DOHH2 (cell line): ENCODE measurements around the gene SYNDIG1.

Source experiments
- H3F3A ChIP-seq: fragments of 200-600 bp; sonication (generic), shearing (Covaris generic); 2 replicates; pipeline ENCODE4 v1.6.0; 2016; ENCODE audit warnings: antibody characterized with exemption, mild to moderate bottlenecking; ENCODE audit not compliant: control insufficient read depth, insufficient read depth
- H3K27ac ChIP-seq: fragments of 200-600 bp; sonication (generic); 2 replicates; pipeline ENCODE4 v1.5.1; 2014; ENCODE audit warnings: low read depth, mild to moderate bottlenecking, low read length, moderate library complexity
- H3K27me3 ChIP-seq: fragments of 200-600 bp; sonication (generic); 2 replicates; pipeline ENCODE4 v1.6.1; 2014; ENCODE audit warnings: mild to moderate bottlenecking, low read length, mixed read lengths; ENCODE audit not compliant: control insufficient read depth
- H3K36me3 ChIP-seq: fragments of 200-600 bp; sonication (generic); 2 replicates; pipeline ENCODE4 v1.6.1; 2014; ENCODE audit warnings: mild to moderate bottlenecking, low read length, moderate library complexity, mixed read lengths; ENCODE audit not compliant: control insufficient read depth
- H3K4me1 ChIP-seq: fragments of 200-600 bp; sonication (generic); 2 replicates; pipeline ENCODE4 v1.6.1; 2014; ENCODE audit warnings: mild to moderate bottlenecking, low read length, mixed read lengths; ENCODE audit not compliant: control insufficient read depth
- H3K4me2 ChIP-seq: fragments of 200-600 bp; sonication (generic); 2 replicates; pipeline ENCODE4 v1.6.0; 2014; ENCODE audit warnings: mild to moderate bottlenecking, low read length, moderate library complexity
- H3K4me3 ChIP-seq: fragments of 200-600 bp; sonication (generic); 2 replicates; pipeline ENCODE4 v1.5.1; 2014; ENCODE audit warnings: mild to moderate bottlenecking, low read length, mixed read lengths
- H3K79me2 ChIP-seq: fragments of 200-600 bp; sonication (generic); 2 replicates; pipeline ENCODE4 v1.6.1; 2014; ENCODE audit warnings: mild to moderate bottlenecking, low read length, mixed read lengths; ENCODE audit not compliant: control insufficient read depth
- H3K9me2 ChIP-seq: fragments of 200-600 bp; sonication (generic); replicated peaks from 2 replicates; pipeline ENCODE4 v1.6.1; 2014; ENCODE audit warnings: mild to moderate bottlenecking, low read length, mixed read lengths; ENCODE audit not compliant: control insufficient read depth
- H3K9me3 ChIP-seq: fragments of 200-600 bp; sonication (generic); 2 replicates; pipeline ENCODE4 v1.6.1; 2014; ENCODE audit warnings: antibody characterized with exemption, low read length, mixed read lengths; ENCODE audit not compliant: control insufficient read depth, insufficient read depth
- H4K20me1 ChIP-seq: fragments of 200-600 bp; sonication (generic); 2 replicates; pipeline ENCODE4 v1.6.0; 2014; ENCODE audit warnings: low read depth, mild to moderate bottlenecking, antibody characterized with exemption, low read length, moderate library complexity; ENCODE audit not compliant: control insufficient read depth, insufficient read depth
- EZH2phosphoT487 ChIP-seq: fragments of 200-600 bp; sonication (generic); IDR thresholded peaks from 2 replicates; pipeline ENCODE4 v1.6.1; 2017; ENCODE audit warnings: borderline replicate concordance, mild to moderate bottlenecking, antibody characterized with exemption, low read length, moderate library complexity, mixed read lengths
- TF ChIP-seq, protein P1 (sequence below): fragments of 200-600 bp; sonication (generic); IDR thresholded peaks from one replicate; pipeline ENCODE4 v1.5.1; 2014; ENCODE audit warnings: antibody characterized with exemption, mild to moderate bottlenecking, low read depth, low read length; ENCODE audit not compliant: poor library complexity, severe bottlenecking

The SYNDIG1 gene

DNA sequence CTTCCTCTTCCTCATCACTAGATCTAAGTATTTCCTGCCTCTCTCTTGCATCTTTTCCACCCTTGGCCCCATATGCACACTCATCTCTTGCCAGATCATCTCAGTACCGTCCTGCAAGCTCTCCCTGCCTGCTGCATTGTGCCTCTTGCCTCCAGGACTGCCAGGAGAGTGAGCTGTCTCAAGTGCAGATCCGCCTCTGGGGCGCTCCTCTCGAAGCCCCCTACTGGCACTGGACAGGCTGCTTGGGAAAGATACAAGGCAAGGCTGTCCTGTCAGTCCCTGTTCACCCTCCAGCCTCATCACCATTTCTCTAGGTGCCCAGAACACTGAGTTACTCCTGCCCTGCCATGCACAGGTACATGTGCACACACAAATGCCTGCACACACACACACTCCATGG lies 10.2 kb downstream of the SYNDIG1 start:
- Histone ChIP-seq H3K4me1 (no peaks in the 10 kb centered on the region), H3K4me3 (no peak overlapping the region), H3K27me3 (no peaks in the 10 kb centered on the region), H4K20me1 (no peaks in the 10 kb centered on the region), H3K4me2 (no peak overlapping the region), H3F3A (no peaks in the 10 kb centered on the region), H3K27ac (no peak overlapping the region), H3K36me3 (no peaks in the 10 kb centered on the region), H3K79me2 (no peaks in the 10 kb centered on the region), H3K9me3 (no peaks in the 10 kb centered on the region), H3K9me2 (no peaks in the 10 kb centered on the region)
- TF ChIP-seq, protein P1, sequence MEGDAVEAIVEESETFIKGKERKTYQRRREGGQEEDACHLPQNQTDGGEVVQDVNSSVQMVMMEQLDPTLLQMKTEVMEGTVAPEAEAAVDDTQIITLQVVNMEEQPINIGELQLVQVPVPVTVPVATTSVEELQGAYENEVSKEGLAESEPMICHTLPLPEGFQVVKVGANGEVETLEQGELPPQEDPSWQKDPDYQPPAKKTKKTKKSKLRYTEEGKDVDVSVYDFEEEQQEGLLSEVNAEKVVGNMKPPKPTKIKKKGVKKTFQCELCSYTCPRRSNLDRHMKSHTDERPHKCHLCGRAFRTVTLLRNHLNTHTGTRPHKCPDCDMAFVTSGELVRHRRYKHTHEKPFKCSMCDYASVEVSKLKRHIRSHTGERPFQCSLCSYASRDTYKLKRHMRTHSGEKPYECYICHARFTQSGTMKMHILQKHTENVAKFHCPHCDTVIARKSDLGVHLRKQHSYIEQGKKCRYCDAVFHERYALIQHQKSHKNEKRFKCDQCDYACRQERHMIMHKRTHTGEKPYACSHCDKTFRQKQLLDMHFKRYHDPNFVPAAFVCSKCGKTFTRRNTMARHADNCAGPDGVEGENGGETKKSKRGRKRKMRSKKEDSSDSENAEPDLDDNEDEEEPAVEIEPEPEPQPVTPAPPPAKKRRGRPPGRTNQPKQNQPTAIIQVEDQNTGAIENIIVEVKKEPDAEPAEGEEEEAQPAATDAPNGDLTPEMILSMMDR, result no peak
- TF ChIP-seq EZH2phosphoT487, result no peak

DNA sequence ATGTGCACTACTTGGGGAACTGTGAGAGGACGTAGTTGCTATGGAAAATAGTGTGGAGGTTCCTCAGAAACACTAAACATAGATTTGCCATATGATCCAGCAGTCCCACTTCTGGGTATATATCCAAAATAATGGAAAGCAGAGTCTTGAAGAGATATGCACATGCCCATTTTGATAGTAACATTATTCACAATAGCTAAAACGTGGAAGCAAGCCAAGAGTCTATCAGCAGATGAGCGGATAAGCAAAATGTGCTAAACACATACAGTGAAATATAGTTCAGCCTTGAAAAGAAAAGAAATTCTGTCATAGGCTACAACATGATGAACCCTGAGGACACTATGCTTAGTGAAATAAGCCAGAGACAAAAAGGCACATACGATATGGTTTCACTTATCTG lies 11.1 kb downstream of the SYNDIG1 start:
- no peaks in the 10 kb centered on the region for H3F3A ChIP-seq
- H3K27ac ChIP-seq, result no peak overlapping the region
- H4K20me1 ChIP-seq, result no peaks in the 10 kb centered on the region
- H3K4me3 ChIP-seq, result no peak overlapping the region
- H3K9me3 ChIP-seq, result no peaks in the 10 kb centered on the region
- no peaks in the 10 kb centered on the region for H3K27me3 ChIP-seq
- no peak overlapping the region for H3K4me2 ChIP-seq
- TF ChIP-seq, protein P1, result no peak
- no peak for TF ChIP-seq EZH2phosphoT487
- H3K4me1 ChIP-seq, result no peaks in the 10 kb centered on the region
- no peaks in the 10 kb centered on the region for H3K36me3 ChIP-seq
- no peaks in the 10 kb centered on the region for H3K9me2 ChIP-seq
- no peaks in the 10 kb centered on the region for H3K79me2 ChIP-seq

DNA sequence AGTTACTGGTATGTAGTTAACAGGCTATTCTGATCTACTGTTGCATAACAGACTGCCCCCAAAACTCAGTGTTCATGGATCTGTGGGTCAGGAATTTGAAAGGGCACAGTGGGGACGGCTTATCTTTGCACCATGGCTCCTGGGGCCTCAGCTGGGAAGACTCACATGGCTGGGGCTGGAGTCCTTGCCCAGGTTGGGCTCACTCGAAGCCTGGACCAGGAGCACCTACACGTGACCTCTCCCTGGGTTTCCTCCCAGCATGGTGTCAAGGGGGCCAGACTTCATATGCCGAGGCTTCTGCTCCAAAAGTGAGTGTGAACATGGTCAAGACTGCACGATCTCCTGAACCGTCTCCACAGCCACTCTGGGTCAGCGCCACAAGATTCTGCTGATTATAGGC lies 11.7 kb downstream of the SYNDIG1 start:
- Histone ChIP-seq H3K4me2 (no peak overlapping the region), H3K4me1 (no peaks in the 10 kb centered on the region), H3K9me3 (no peaks in the 10 kb centered on the region), H4K20me1 (no peaks in the 10 kb centered on the region), H3F3A (no peaks in the 10 kb centered on the region), H3K27ac (no peak overlapping the region), H3K36me3 (no peaks in the 10 kb centered on the region), H3K79me2 (no peaks in the 10 kb centered on the region), H3K4me3 (no peak overlapping the region), H3K27me3 (no peaks in the 10 kb centered on the region), H3K9me2 (no peaks in the 10 kb centered on the region)
- no peak for TF ChIP-seq EZH2phosphoT487
- TF ChIP-seq, protein P1, result no peak
